Lower leg skin (tissue), 3 donors: ENCODE results near the gene SLC35B2.

ENCODE experiments used
- POLR2A ChIP-seq, 2 donors: fragments of 450-650 bp; IDR thresholded peaks; one replicate each; pipeline ENCODE4 v1.6.1; 2016 to 2017; ENCODE audit warnings: antibody characterized with exemption in 2 of 2, mild to moderate bottlenecking in 1 of 2, moderate library complexity in 1 of 2
- TF ChIP-seq, protein P1 (sequence below), 3 donors: fragments of 450-650 bp; IDR thresholded peaks; one replicate each; pipeline ENCODE4 v1.5.1; 2016; ENCODE audit warnings: antibody characterized with exemption in 3 of 3, mild to moderate bottlenecking in 3 of 3, moderate library complexity in 2 of 3

DNA sequence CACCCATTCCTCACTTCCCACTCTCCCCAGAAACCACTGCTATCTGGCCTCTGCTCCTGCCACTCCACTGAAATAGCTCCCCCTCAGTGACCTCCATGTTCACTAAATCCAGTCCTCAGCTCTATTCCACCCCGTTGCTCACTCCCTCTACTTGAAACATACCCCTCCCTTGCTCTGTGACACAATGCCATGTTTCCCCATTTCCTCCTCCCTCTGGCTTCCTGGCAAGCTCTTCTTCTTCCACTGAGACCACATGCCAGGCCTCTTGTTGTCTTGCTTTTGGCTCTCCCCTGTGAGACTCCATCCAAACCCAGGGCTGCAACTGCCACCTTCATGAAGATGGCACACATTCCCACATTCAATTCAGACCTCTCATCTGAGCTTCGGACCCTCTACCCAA lies 26.8 kb upstream of the SLC35B2 start:
- TF ChIP-seq, protein P1, sequence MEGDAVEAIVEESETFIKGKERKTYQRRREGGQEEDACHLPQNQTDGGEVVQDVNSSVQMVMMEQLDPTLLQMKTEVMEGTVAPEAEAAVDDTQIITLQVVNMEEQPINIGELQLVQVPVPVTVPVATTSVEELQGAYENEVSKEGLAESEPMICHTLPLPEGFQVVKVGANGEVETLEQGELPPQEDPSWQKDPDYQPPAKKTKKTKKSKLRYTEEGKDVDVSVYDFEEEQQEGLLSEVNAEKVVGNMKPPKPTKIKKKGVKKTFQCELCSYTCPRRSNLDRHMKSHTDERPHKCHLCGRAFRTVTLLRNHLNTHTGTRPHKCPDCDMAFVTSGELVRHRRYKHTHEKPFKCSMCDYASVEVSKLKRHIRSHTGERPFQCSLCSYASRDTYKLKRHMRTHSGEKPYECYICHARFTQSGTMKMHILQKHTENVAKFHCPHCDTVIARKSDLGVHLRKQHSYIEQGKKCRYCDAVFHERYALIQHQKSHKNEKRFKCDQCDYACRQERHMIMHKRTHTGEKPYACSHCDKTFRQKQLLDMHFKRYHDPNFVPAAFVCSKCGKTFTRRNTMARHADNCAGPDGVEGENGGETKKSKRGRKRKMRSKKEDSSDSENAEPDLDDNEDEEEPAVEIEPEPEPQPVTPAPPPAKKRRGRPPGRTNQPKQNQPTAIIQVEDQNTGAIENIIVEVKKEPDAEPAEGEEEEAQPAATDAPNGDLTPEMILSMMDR (IDR thresholded peaks at IDR 0.05): no peak
- no peak for TF ChIP-seq POLR2A (IDR thresholded peaks at IDR 0.05)
